Left lung (tissue), 10 donors: ENCODE data around the gene OTOF. TPM values are rescaled to one million over a fixed set of nuclear protein-coding genes. Genes with fewer than 3 reads are reported as not detected.

ENCODE experiments used
- ATAC-seq: fragments of 200-7000 bp; cut with Tn5 transposase; one replicate; pipeline ENCODE4 v1.9.1; 2020; ENCODE audit warnings: moderate library complexity
- DNase-seq, 4 donors: peaks; one replicate each; pipeline ENCODE4 v3.0.0-alpha.2; 2013 to 2020
- H3K27ac ChIP-seq, 2 donors: fragments of 200-600 bp; sonication (generic) in 1 of 2; one replicate each; pipeline versions ENCODE4 v1.5.0 to v1.8.0; 2020 to 2021
- H3K27me3 ChIP-seq, 2 donors: fragments of 200-600 bp; sonication (generic) in 1 of 2; one replicate each; pipeline versions ENCODE4 v1.5.0 to v1.8.0; 2020 to 2021
- H3K36me3 ChIP-seq, 2 donors: fragments of 200-600 bp; sonication (generic) in 1 of 2; one replicate each; pipeline versions ENCODE4 v1.5.0 to v1.8.0; 2020 to 2021
- H3K4me1 ChIP-seq, 2 donors: fragments of 200-600 bp; one replicate each; pipeline ENCODE4 v1.8.0; 2021
- H3K4me3 ChIP-seq, 2 donors: fragments of 200-600 bp; sonication (generic) in 1 of 2; one replicate each; pipeline versions ENCODE4 v1.5.0 to v1.8.0; 2020 to 2021; ENCODE audit warnings: mild to moderate bottlenecking in 1 of 2
- H3K9me3 ChIP-seq, 2 donors: fragments of 200-600 bp; sonication (generic) in 1 of 2; one replicate each; pipeline versions ENCODE4 v1.5.0 to v1.8.0; 2020 to 2021
- intact Hi-C, 2 donors: fragments of 100-400 bp; cut with DNase I; formaldehyde crosslinking; loops; one replicate each; pipeline versions ENCODE4 v1.11.2 to v1.14.2; 2022
- polyA plus RNA-seq, 6 donors: library from polyadenylated mRNA; unstranded; fragments of 120-200 nt; gene quantifications; one replicate each; pipeline ENCODE4 v1.2.1, GENCODE V29; 2013; ENCODE audit not compliant: insufficient read length in 6 of 6
- total RNA-seq, 2 donors: library from RNA; stranded (reverse); fragmentation: NEBNext Ultra II Directional; extraction: Animal tissue kit (Norgen Biotek cat#: 25700); gene quantifications; one replicate each; pipeline ENCODE4 v1.2.1, GENCODE V29; 2021
- TF ChIP-seq, protein P1 (sequence below), 2 donors: fragments of 200-600 bp; sonication (generic) in 1 of 2; IDR thresholded peaks; one replicate each; pipeline versions ENCODE4 v1.5.0 to v1.8.0; 2021; ENCODE audit warnings: antibody characterized with exemption in 2 of 2
- donor health status: DM: no; HTN: yes; CAD: no.
- donor health status: DM: no; HTN: no; CAD: no.

The OTOF gene
- total and polyA plus RNA-seq, 8 donors: 0.03 to 0.20 (median 0.10) TPM; not detected in 1

DNA sequence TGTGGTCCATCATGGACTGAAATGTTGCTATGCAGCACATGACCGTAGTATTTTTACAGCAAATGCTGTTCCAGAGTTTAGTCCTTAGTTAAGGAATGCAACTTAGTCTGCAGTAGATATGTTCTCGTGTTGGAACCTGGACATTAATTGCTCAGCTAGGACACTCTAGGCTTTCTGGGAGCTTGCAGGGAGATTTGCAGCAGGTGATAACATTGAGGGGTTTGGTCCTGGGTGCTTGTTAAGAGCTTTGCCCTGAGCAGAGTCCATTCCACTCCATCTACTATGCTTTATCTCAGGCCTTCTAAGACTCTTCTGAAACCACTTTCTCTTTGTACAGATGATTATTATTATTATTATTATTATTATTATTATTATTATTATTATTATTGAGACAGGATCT lies 49.1 kb downstream of the OTOF start:
- no peak overlapping the region for H3K4me3 ChIP-seq
- intact Hi-C loops: no loop called here
- H3K27me3 ChIP-seq: no peaks in the 10 kb centered on the region
- H3K36me3 ChIP-seq: no peaks in the 10 kb centered on the region
- DNase-seq: no peak
- TF ChIP-seq, protein P1, sequence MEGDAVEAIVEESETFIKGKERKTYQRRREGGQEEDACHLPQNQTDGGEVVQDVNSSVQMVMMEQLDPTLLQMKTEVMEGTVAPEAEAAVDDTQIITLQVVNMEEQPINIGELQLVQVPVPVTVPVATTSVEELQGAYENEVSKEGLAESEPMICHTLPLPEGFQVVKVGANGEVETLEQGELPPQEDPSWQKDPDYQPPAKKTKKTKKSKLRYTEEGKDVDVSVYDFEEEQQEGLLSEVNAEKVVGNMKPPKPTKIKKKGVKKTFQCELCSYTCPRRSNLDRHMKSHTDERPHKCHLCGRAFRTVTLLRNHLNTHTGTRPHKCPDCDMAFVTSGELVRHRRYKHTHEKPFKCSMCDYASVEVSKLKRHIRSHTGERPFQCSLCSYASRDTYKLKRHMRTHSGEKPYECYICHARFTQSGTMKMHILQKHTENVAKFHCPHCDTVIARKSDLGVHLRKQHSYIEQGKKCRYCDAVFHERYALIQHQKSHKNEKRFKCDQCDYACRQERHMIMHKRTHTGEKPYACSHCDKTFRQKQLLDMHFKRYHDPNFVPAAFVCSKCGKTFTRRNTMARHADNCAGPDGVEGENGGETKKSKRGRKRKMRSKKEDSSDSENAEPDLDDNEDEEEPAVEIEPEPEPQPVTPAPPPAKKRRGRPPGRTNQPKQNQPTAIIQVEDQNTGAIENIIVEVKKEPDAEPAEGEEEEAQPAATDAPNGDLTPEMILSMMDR (IDR thresholded peaks at IDR 0.05): no peak
- H3K27ac ChIP-seq: no peak overlapping the region
- no peaks in the 10 kb centered on the region for H3K9me3 ChIP-seq
- ATAC-seq: no peak
- H3K4me1 ChIP-seq: no peaks in the 10 kb centered on the region

- no peaks in the 10 kb centered on the region for H3K9me3 ChIP-seq
- ATAC-seq (no peak), DNase-seq (no peak)
- intact Hi-C loops: no loop called here
- H3K36me3 ChIP-seq: no peaks in the 10 kb centered on the region
- H3K27ac ChIP-seq: no peak overlapping the region
- TF ChIP-seq, protein P1 (IDR thresholded peaks at IDR 0.05): no peak
- H3K4me3 ChIP-seq: no peak overlapping the region
- H3K4me1 ChIP-seq: no peaks in the 10 kb centered on the region
- no peaks in the 10 kb centered on the region for H3K27me3 ChIP-seq
These were observed 53.7 kb downstream of the OTOF start for GRCh38 chr2:26424221-26424620.

DNA sequence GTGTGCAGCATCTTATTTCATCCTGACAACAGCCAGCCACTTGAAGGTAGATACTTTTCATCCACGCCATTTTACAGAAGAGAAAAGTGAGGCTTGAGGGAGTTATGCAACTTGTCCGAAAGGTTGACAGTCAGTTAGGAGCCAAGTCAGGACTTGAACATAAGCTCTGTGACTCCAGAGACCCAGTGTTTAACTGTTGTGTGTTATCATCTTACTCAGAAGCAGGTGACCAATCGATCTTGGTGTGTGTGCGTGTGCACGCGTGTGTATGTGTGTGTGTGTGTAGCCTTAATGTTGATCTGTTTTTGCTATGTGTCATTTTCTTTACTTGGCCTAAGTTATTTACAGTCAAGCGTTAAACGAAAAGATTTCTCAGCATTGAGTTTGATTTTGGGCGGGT lies 54.2 kb downstream of the OTOF start:
- no peak for DNase-seq

GRCh38 chr2:26422947-26423629 lies 54.8 kb downstream of the OTOF start:
- Histone ChIP-seq H3K4me1 (no peaks in the 10 kb centered on the region), H3K27ac (no peak overlapping the region), H3K27me3 (no peaks in the 10 kb centered on the region), H3K4me3 (no peak overlapping the region), H3K9me3 (no peaks in the 10 kb centered on the region), H3K36me3 (no peaks in the 10 kb centered on the region)
- ATAC-seq (no peak), DNase-seq (no peak)
- intact Hi-C loops: no loop called here
- TF ChIP-seq, protein P1 (IDR thresholded peaks at IDR 0.05): no peak

More for the DNA sequence above, 54.2 kb downstream of the OTOF start:
- Histone ChIP-seq H3K4me1 (no peaks in the 10 kb centered on the region), H3K27ac (no peak overlapping the region), H3K27me3 (no peaks in the 10 kb centered on the region), H3K9me3 (no peaks in the 10 kb centered on the region), H3K4me3 (no peak overlapping the region), H3K36me3 (no peaks in the 10 kb centered on the region)
- TF ChIP-seq, protein P1 (IDR thresholded peaks at IDR 0.05): no peak
- intact Hi-C loops: no loop called here
- no peak for ATAC-seq

DNA sequence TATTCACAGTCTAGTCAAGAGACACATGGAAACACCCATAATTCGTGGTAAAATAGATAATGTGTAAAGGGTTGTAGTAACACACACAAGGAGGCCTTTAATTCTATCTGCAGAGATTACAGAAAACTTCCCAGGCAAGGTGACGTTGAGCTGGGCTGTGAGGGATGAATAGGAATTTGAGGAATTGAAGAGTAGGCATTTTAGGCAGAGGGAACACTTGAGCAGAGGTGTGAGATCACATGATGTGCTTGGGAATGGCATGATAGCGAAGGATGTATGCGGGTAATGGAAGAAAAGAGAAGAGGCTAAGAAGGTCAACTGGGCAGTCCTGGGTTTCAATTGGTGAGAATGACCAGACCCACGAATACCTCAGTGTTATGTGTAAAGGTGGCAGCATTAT lies 56.0 kb downstream of the OTOF start:
- TF ChIP-seq, protein P1 (IDR thresholded peaks at IDR 0.05): no peak
- no peaks in the 10 kb centered on the region for H3K4me1 ChIP-seq
- DNase-seq: no peak
- ATAC-seq: no peak
- intact Hi-C loops: no loop called here
- no peak overlapping the region for H3K4me3 ChIP-seq
- no peaks in the 10 kb centered on the region for H3K27me3 ChIP-seq
- H3K9me3 ChIP-seq: no peaks in the 10 kb centered on the region
- H3K36me3 ChIP-seq: no peaks in the 10 kb centered on the region
- H3K27ac ChIP-seq: no peak overlapping the region
